Activated naive CD8-positive, alpha-beta T cell treated with anti-CD3 and anti-CD28 coated beads, Interleukin-2, amount 10 ng/mL, durations not matched to agents 7 days and 5 days (primary cell): ENCODE results near the gene USP6NL. TPM values are rescaled to one million over a fixed set of nuclear protein-coding genes. Genes with fewer than 3 reads are reported as not detected.

ENCODE experiments used
- total RNA-seq, 2 experiments: library from RNA; stranded (reverse); gene quantifications; one replicate each; pipeline ENCODE4 v1.2.3, GENCODE V29; 2021

Gene USP6NL
- total RNA-seq, 2 experiments from 2014 or later: 4.4 to 5.6 TPM

Other genes with a start within 250 kb of the USP6NL start
- 1 to 10 TPM; 1.2 to 1.6 TPM for gene ECHDC3, start 130.7 kb upstream of the USP6NL start, total RNA-seq
- 1 to 10 TPM; 1.0 to 1.2 TPM for gene PROSER2, start 211.7 kb upstream of the USP6NL start, total RNA-seq